ENCODE data around the gene IL15RA.

- TF ChIP-seq POLR2AphosphoS5 (IDR thresholded peaks at IDR 0.05) (no peak), CTCF (IDR thresholded peaks at IDR 0.05) (no peak), POLR2A (IDR thresholded peaks at IDR 0.05) (no peak)
These were observed 29.2 kb upstream of the IL15RA start for GRCh38 chr10:6006546-6006945.
